Midbrain (tissue), 1 donor: ENCODE results near the gene SCAF8.
"Not testable (repeated sequence)": the region's sequence is repeated elsewhere in the genome, so short reads cannot be mapped to it uniquely, and the experiment has no call there.

ENCODE experiments used
- DNase-seq: peaks from one replicate; lab custom pipeline; 2025; lab: John Stamatoyannopoulos, UW

Gene SCAF8

GRCh38 chr6:154736618-154737259 lies 3.5 kb downstream of the SCAF8 start:
- DNase-seq = no peak

DNA sequence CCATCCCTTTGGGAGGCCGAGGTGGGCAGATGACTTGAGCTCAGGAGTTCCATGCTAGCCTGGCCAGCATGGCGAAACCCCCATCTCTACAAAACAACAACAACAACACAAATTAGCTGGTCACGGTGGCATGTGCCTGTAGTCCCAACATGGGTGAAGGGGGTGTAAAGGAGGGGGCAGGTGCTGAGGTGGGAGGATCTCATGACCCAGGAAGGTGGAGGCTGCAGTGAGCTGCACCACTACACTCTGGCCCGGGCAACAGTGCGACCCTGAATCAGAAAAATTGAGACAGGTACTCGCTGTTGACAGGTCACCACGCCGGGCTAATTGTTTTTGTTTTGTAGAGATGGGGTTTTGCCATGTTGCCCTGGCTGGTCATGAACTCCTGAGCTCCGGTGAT lies 4.2 kb downstream of the SCAF8 start:
- no peak for DNase-seq

DNA sequence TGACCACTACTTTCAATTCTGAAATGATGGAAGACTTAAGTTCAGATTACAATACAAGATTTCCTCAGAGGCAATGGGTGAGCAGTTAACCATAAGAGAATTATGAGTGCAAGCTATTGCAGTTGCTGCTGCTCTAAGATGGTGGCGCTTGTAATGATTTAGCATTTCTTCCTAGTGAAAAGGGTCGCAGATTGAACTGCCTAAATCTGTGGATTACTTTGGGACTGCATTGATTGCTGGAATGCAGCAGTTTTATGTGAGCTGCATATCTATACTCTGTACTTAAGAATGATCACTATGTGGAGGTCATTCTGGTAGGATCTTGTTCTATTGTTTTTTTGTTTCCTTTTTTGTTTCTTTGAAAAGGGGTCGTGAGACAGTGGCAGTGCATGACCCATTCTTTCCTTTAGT lies 5.3 kb downstream of the SCAF8 start:
- no peak for DNase-seq

- no peak for DNase-seq
Measured at GRCh38 chr6:154740658-154741057, 7.4 kb downstream of the SCAF8 start.

DNA sequence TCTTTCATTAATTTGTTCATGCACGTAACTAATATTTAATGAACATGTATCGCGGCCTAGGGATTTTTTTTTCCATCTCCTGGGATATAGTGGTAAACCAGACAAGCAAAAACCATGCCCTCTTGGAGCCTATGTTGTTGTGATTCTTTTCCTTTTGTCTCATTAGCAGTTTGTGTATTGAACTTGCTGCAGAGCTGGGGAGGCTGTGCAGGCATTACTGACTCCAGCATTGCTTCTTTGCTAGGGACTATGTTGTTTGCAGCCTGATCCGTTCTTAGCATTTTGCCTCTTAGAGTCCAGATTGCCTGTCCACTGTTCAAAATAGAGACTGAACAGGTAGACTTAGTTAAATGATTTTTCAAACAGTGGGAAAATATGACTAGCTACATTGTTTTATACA lies 9.7 kb downstream of the SCAF8 start:
- no peak for DNase-seq

- DNase-seq = not testable (repeated sequence)
Measured at GRCh38 chr6:154744029-154744745, 11.0 kb downstream of the SCAF8 start.

DNA sequence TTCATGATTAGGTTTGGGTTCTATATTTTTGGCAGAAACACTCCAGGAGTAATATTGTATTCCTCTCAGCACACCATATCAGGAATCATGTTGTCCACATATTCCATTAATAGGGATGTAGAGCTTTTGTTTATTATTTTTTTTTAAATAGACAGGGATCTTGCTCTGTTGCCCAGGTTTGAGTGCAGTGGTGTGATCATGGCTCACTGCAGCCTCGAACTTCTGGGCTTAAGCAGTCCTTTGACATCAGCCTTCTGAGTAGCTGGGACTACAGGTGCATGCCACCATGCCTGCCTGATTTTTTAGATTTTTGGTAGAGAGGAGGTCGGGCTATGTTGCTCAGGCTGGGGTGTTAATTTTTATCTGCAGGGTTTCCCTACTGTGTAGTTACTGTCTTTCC lies 12.0 kb downstream of the SCAF8 start:
- DNase-seq = no peak

DNA sequence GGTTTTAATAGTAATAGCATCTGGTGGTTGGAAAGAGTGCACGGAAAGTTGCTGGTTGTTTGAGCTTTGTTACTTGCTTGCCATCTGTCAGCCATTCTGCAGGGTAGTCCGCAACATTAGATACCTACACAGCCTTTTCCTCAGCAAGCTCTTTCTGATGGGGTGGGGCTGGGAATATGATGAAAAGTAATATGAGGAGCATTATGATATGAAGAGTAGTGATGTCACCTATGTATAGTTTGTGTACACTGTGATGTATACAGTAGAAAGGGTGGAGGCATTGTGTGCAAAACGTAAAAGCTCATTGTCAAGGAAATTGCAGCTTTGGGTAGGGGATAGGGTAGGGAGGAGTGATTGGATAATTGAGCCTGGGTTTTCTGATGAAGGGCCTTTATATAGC lies 16.1 kb downstream of the SCAF8 start:
- no peak for DNase-seq

DNA sequence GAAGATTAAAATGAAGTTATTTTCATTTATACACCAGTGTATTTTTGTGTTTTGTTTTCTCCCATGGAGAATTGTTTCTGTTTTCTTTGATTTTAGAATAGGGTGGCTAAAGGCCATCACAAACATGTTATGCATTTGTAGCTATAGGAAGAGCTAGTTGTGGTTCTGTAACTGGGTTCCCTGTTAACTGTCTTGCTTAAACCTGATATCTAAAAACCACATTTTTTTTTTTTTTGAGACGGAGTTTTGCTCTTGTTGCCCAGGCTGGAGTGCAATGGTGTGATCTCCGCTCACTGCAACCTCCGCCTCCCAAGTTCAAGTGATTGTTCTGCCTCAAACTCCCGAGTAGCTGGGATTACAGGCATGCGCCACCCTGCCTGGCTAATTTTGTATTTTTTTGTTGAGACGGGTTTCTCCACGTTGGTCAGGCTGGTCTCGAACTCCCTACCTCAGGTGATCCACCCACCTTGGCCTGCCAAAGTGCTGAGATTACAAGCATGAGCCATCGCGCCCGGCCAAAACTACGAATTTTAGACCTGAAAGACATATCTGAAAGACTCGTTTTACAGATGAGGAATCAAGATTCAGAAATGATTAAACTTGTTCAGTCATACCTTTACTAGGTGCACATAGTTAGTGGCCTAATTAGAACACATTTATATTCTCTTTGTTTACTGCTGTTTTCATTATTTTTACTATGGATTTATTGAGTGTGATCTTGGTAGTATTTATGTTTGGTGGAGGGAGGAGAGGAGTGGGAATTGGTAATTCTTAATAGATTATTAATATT lies 18.0 kb downstream of the SCAF8 start:
- no peak for DNase-seq

DNA sequence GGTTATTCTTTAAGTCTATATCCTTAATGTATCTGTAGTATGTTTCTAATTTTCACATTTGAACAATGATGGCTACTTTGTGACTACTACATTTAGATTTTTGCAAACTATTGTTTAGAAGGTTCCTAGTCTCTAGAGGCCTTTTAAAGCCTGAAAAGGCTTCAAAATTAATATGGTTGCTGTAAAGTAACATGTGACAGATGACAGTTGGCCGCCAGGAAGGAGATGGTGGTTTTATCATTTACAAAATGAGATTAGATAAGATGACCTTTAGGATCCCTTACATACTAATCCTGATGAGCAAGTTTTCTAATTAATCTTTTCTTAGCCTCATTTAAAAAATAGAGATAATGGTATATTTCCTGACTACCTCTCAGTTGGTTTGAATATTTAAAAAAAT lies 18.8 kb downstream of the SCAF8 start:
- no peak for DNase-seq

DNA sequence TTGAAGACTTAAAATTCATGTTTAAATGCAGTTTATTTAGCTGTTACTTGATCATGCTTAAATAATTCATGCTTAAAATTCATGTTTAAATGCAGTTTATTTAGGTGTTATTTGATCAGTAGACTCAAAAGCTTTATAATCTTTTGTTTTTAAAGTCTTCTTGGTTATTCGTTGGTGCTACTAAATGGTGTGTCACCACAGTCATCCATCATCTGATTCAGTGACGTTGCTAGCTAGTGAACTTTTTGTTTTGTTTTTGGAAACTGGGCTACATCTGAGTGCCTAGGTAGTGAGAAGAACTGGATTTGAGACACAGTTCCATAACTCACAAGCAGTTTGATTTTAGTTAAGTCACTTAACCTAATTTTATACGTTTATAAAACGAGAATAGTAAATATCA lies 20.9 kb downstream of the SCAF8 start:
- no peak for DNase-seq

- DNase-seq = no peak
Measured at GRCh38 chr6:154757352-154758050, 24.3 kb downstream of the SCAF8 start.

GRCh38 chr6:154758125-154758524 lies 24.9 kb downstream of the SCAF8 start:
- DNase-seq = no peak

GRCh38 chr6:154763650-154764049 lies 30.4 kb downstream of the SCAF8 start:
- DNase-seq = no peak

GRCh38 chr6:154765273-154765672 lies 32.1 kb downstream of the SCAF8 start:
- DNase-seq = no peak

GRCh38 chr6:154766288-154766687 lies 33.1 kb downstream of the SCAF8 start:
- no peak for DNase-seq

DNA sequence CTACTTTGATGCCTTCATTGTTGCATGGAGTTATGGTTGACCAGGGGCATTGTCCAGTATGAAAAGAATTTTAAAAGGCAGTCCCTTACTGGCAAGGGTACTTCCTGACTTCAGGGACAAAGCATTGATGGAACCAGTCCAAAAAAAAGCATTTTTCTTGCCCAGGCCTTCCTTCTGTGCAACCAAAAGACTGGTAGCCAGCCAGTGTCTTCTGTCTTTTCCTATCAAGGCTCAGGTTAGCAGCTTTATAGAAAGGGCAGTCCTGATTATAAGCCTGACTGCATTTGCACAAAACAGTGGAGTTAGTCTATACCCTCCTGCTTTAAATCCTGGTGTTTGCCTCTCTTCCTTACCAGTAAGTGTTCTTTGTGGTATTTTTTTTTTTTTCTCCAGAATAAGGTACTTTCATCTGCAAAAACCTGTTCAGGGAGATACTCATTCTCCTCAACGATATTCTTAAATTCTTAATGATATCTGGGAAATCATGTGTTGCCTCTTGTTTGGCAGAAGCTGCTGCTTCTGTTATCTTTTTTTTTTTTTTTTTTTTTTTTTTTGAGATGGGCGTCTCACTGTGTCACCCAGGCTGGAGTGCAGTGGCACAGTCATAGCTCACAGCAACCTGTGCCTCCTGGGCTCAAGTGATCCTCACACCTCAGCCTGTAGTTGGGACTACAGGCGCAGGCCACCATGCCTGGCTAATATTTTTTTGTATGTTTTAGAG lies 33.9 kb downstream of the SCAF8 start:
- DNase-seq = no peak

DNA sequence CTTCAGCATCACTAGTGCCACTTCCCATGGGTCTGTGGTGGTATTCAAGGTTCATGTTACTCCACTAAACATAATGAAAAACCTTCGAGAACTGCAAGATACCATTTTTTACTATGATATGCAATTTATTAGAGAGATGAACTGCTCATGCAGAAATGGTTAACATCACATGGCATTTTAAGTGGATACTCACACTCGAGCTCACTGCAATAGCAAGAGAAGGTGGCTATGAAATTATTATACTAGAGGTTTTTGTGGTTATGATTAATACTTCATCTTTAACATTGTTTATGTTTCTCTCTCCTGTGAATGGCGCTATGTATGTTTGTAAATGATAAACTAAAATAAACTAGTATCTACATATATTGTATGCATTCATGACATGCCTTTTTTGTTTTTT lies 35.1 kb downstream of the SCAF8 start:
- DNase-seq = no peak

- DNase-seq = no peak
Measured at GRCh38 chr6:154773610-154774089, 40.4 kb downstream of the SCAF8 start.

- DNase-seq = not testable (repeated sequence)
Measured at GRCh38 chr6:154779157-154779556, 45.9 kb downstream of the SCAF8 start.

DNA sequence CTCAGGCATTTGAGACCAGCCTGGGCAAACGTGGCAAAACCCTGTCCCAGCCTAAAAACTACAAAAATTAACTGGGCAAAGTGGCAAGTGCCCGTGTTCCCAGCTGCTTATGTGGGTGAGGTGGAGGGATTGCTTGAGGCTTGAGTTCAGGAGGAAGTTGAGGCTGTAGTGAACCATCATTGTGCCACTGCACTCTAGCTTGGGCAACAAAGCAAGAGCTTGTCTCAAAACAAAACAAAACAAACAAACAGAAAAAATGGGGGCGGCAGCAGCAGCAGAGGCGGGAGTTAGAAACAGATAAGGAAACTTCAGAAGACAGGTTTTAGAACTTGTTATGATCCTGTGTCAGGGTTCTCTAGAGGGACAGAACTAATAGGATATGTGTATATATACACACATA lies 49.0 kb downstream of the SCAF8 start:
- no peak for DNase-seq

- no peak for DNase-seq
Measured at GRCh38 chr6:154783229-154783628, 50.0 kb downstream of the SCAF8 start.
